ENCODE results near the gene OR10T2.
"Not testable (repeated sequence)": the region's sequence is repeated elsewhere in the genome, so short reads cannot be mapped to it uniquely, and the experiment has no call there.

The OR10T2 gene

GRCh38 chr1:158355773-158356285 is 43.4 kb downstream of the OR10T2 start:
- DNase-seq (ENCODE audit: low spot score), result no peak

GRCh38 chr1:158354255-158354654 is 45.0 kb downstream of the OR10T2 start:
- no peak for DNase-seq (ENCODE audit: low spot score)

DNA sequence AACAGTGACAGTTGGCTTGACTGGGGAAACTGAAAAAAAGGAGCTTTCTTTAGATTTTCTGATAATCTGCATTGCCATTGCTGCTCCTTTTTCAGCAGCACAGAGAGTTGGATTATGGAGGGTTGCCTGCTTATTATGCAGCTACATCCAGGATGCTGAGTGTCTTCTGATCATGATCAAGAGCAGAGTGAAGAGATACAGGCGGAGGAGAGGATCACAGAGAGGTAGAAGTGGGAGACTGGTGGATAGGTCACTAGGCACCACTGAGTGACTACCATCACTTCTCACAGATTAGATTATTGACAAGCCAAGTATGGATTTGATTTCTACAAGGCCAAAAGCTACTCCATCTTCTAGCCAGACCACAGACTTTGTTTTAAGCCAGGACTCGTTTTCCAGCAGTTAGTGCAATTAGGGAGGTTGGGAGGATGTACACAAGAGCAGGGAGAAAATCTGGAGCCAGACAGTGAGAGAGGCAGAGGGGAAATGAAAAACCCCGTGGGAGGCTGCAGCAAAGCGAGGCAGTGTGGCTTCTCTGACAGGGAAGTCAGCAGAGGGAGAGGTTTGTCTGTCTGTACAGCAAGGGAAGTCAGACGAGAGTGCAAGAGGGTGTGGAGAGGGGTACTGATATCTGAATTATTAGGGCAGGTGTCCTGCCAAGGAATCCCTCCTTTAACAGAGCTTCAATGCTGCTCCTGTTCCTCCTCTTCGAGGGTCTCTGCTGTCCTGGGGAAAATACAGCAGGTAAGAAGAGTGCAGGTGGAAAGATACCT is 45.8 kb downstream of the OR10T2 start, which contains the start of gene CD1E:
TSS of gene CD1E (plus strand) at position 592 of the 773 bp plus-strand sequence. CDS start at position 687, 95 bp downstream.
- no peak for DNase-seq (ENCODE audit: low spot score)

- DNase-seq (ENCODE audit: low spot score), result not testable (repeated sequence)
Measured at GRCh38 chr1:158348946-158349345, 50.3 kb downstream of the OR10T2 start.
